Activated CD8-positive, alpha-beta memory T cell treated with anti-CD3 and anti-CD28 coated beads for 4 hours (primary cell): ENCODE measurements around the gene REP15.
"Not testable (repeated sequence)": the region's sequence is repeated elsewhere in the genome, so short reads cannot be mapped to it uniquely, and the experiment has no call there.

Source experiments
- DNase-seq, 2 donors: peaks; one replicate each; pipeline ENCODE4 v3.0.0-alpha.2; 2020; ENCODE audit warnings: low read depth in 2 of 2

The REP15 gene

DNA sequence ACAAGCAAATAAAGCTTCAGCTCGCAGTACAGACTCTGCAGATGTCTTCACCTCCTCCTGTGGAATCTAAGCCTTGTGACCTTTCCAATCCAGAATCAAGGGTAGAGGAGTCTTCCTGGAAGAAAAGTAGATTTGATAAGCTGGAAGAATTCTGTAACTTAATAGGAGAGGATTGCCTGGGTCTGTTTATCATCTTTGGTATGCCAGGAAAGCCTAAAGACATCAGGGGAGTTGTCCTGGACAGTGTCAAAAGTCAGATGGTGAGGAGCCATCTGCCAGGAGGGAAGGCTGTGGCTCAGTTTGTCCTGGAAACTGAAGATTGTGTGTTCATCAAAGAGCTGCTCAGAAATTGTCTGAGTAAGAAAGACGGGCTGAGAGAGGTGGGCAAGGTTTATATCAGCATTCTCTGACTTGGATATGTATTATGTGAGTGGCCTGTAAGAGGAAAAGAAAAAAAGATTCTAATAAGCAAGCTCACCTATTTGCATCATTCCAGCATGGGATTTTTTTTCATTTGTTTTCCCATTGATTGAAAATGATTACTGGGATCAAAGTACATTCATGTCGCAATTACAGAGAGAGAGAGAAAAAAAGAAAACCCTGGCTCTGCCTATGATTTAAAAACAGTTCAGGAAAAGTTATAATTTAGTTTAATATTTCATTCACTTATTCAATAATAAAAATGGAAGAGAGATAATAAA is 767 bp downstream of the REP15 start:
- no peak for DNase-seq

GRCh38 chr12:27703720-27704452 is 7.6 kb downstream of the REP15 start:
- DNase-seq: peak; percentile 31 to 37

GRCh38 chr12:27705263-27705662 is 9.0 kb downstream of the REP15 start:
- no peak for DNase-seq

DNA sequence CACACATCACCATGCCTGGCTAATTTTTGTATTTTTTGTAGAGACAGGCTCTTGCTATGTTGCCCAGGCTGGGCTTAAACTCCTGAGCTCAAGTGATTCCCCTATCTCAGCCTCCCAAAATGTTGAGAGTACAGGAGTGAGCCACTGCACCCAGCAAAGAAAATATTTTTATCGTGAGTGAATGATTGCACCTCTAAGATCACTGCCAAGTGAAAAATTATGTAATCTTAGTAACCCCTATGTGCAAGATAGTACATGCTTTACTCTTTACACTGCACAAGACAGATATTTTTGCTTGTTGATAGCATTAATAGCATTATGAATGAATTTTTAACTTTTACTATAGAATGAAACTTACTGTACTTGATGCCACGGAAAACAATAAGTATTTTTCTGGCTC is 11.0 kb downstream of the REP15 start:
- no peak for DNase-seq

GRCh38 chr12:27709212-27709931 is 13.1 kb downstream of the REP15 start:
- DNase-seq: no peak

DNA sequence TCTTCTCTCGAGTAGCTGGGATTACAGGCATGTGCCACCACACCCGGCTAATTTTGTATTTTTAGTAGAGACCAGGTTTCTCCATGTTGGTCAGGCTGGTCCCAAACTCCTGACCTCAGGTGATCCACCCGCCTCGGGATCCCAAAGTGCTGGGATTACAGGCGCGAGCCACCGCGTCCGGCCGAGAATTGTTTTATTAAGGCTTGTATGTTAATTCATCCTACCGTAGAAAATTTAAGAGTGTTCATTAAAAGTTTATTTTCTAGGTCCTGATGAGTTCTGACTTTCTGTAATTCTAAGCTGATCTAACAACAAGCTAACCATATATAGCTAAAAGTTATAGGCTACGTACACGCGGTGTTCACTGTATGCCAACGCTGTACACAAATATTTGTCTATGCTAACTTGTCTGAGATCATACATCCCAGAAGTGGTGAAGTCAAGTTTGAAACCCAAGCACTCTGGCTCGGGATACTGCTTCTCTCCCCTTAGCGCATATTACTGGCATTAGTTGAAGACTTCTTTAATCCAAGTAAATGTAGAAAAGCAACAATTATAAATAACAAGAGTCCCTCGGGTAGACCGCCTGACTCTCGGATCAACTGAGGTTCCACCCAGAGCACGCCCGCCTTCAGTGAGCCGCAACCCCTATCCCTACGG is 13.8 kb downstream of the REP15 start:
- no peak for DNase-seq

- DNase-seq: peak; percentile 75 to 80
Observed at GRCh38 chr12:27710592-27711316, 14.5 kb downstream of the REP15 start, which contains the start of gene MRPS35. Gene MRPS35, plus strand, starts transcription at chr12:27710832. Its CDS starts 12 bp downstream, at chr12:27710844.

DNA sequence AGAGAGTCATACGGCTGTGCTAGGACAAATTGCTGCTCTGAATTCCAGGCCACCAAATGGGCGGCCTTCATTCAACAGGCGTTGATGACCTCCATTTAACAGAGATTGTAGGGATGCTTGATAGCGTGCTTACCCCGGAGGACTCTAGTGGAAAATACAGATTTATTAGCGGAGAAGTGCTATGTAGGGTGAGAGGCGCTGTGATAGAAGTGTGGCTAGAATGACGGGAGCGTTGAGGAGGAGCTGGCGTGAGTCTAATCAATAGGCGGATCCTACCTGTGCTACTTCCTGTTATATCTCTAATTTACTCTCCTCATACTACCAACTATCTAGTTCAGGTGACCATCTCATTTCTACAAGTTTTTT is 15.1 kb downstream of the REP15 start:
- no peak for DNase-seq

DNA sequence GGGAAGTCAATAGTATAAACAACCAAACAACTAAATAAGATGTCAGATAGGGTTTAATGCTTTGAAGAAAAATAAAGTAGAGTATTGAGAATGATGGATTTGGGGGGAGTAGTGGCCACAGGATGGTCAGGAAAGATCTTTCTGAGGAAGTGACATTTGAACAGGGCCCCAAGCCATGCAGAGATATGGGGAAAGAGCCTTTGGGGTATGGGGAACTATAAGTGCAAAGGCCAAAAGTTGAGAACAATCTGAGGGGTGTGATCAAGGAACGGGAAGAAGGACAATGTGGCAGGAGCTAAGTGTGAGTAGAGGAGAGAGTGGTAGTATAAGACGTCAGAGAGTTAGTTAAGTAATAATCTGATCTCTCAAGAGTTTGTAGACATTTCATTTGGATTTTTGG is 15.7 kb downstream of the REP15 start:
- no peak for DNase-seq

- DNase-seq: no peak
Observed at GRCh38 chr12:27723212-27723611, 27.0 kb downstream of the REP15 start.

- no peak for DNase-seq
Observed at GRCh38 chr12:27730097-27730588, 33.9 kb downstream of the REP15 start.

GRCh38 chr12:27732281-27732680 is 36.0 kb downstream of the REP15 start:
- DNase-seq: no peak

- DNase-seq: no peak
Observed at GRCh38 chr12:27733052-27733656, 36.9 kb downstream of the REP15 start.

DNA sequence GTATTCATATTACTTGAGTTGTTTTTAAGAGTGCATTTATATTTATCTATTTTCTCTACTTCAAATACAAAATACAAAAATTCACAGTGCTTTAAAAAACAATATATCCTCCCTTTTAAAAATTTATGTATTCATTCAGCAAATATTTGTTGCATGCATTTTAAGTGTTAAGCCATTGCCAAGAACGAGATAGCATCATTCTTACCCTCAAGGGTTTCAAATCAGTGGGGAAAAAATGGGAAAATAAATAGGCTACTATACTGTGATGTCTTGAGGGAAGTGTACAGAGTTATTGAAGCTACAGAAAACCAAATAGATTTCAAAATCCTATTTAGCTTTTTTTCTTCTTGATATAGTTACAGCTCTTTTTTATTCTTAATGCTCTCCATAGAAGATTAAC is 37.5 kb downstream of the REP15 start:
- no peak for DNase-seq

GRCh38 chr12:27734321-27734720 is 38.1 kb downstream of the REP15 start:
- not testable (repeated sequence) for DNase-seq

- no peak for DNase-seq
Observed at GRCh38 chr12:27743601-27744000, 47.4 kb downstream of the REP15 start.

GRCh38 chr12:27745734-27746133 is 49.5 kb downstream of the REP15 start:
- not testable (repeated sequence) for DNase-seq
